Breast epithelium (tissue), 3 donors: ENCODE results near the gene TMEM179.

Source experiments
- POLR2A ChIP-seq: fragments of 450-650 bp; IDR thresholded peaks from one replicate; pipeline ENCODE4 v1.6.1; 2016; ENCODE audit warnings: antibody characterized with exemption, mild to moderate bottlenecking, moderate library complexity
- TF ChIP-seq, protein P1 (sequence below), 3 donors: fragments of 450-650 bp; IDR thresholded peaks; one replicate each; pipeline ENCODE4 v1.5.1; 2016 to 2017; ENCODE audit warnings: antibody characterized with exemption in 3 of 3, mild to moderate bottlenecking in 3 of 3, moderate library complexity in 3 of 3

DNA sequence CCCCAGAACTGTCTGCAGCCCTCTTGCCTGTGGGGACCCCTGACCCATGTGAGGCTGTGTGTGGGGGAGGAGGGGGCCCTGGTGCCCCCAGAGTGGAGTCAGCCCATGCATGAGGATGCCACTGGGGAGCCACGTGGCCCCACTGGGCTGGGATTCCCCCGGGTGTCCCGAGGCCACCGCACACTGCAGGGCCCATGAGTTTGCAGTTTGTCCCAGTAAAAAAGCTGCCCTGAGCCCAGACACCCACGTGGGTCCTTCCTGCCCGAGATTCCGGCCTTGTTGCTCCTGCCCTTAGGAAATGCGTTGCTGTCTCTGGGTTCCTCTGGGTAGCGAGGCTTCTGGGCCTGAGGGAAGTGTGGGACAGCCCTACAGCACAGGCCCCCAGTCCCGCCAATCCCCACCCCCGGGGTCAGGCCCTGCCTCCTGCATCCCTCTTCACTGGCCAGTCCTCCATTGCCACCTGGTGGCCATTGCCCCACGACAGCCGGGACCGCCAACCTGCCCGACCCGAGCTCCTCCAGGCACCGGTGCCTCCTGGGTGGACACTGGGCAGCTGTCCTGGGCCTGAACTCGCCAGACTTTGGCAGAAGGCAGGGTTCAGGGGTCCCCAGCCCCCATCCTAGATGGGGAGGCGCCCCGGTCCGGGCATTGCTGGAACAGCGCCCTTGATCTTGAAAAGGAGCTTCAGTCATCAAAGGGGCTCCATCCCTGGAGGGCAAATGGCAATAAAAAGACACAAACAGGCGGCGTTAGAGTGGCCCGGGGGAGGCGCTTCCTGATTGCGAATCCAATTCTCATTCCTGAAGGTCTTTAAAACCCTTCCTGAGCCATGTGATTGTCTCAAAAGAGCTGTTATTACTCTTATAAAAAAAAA, 40.6 kb downstream of the TMEM179 start:
- TF ChIP-seq, protein P1, sequence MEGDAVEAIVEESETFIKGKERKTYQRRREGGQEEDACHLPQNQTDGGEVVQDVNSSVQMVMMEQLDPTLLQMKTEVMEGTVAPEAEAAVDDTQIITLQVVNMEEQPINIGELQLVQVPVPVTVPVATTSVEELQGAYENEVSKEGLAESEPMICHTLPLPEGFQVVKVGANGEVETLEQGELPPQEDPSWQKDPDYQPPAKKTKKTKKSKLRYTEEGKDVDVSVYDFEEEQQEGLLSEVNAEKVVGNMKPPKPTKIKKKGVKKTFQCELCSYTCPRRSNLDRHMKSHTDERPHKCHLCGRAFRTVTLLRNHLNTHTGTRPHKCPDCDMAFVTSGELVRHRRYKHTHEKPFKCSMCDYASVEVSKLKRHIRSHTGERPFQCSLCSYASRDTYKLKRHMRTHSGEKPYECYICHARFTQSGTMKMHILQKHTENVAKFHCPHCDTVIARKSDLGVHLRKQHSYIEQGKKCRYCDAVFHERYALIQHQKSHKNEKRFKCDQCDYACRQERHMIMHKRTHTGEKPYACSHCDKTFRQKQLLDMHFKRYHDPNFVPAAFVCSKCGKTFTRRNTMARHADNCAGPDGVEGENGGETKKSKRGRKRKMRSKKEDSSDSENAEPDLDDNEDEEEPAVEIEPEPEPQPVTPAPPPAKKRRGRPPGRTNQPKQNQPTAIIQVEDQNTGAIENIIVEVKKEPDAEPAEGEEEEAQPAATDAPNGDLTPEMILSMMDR (IDR thresholded peaks at IDR 0.05), result peak; percentile 67 to 88 (median 84)
- no peak for TF ChIP-seq POLR2A
